ENCODE measurements around the gene ARFGEF3. TPM values are rescaled to one million over a fixed set of nuclear protein-coding genes. Genes with fewer than 3 reads are reported as not detected.
"Not testable (repeated sequence)": the region's sequence is repeated elsewhere in the genome, so short reads cannot be mapped to it uniquely, and the experiment has no call there.

The ARFGEF3 gene
- polyA plus RNA-seq, 3 donors = 5.7 to 6.7 (median 6.6) TPM

DNA sequence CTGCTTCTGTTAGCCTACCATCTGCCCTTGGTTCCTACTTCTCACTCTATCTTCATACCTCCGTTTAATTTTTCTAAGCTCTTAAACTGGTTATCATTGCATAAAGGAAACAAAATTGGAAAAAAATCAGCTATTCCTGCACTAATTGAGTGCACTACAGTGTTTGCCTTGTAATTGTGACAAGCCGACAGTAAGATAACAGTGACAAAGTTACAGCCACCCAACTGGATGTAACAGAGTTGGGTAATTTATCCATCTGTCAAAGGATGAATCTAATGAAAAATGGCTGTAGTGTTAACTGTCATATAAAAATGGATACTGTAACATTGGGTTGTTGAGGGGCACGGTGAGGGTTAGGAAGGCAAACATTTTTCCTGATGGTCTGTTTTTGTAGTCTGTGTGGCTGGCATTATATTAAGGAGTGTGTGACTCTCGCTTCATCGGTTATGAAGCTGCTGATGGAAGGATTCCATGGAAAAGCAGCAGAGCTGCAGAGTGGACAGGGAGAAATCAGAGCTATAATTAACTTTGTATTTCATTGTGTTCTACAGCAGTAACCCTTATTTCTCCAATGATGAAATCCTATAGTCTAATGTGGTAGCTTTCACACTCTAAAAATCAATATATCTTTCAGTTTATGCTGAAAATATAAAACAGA, 43.8 kb downstream of the ARFGEF3 start:
- DNase-seq = no peak

DNA sequence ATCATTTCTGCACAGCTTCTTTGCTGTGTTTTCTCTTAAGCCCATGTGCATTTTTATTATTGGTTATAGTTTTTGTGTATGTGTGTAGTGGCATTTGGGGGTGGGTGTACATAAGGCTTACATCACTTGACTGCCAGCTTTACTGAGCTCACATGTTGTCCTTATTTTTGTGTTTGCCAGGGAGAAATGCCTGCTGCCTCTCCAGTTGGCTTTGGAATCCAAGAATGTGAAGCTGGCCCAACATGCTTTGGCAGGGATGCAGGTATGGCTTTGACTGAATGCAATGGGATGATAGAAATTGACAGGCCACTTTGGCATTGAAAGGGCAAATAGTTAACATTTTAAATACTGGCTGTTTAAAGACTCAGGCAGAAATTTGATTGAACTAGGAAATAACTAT, 45.1 kb downstream of the ARFGEF3 start:
- DNase-seq = no peak

DNA sequence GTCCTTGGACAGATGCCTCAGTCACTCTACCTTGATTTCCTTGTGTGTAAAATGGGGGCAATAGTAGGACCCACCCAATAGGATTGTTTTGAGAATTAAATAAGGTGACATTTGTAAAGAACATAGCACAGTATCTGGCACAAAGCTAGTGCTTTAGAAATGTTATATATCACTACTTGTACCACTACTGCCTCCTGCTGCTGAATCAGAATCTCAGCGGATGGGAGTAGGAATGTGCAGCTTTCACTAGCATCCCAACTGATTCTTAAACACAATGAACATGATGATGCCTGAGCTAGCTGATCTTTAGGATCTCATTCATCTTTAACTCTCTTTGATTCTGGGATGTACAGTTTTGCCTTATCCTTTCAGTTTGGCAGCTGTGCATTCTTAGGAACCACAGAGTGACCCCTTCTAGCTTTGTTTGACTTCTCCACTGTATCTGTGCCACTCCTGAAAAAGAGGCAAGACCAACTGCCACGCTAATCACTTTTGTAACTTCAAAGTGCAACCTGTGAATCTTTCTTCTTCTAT, 49.4 kb downstream of the ARFGEF3 start:
- DNase-seq = no peak

DNA sequence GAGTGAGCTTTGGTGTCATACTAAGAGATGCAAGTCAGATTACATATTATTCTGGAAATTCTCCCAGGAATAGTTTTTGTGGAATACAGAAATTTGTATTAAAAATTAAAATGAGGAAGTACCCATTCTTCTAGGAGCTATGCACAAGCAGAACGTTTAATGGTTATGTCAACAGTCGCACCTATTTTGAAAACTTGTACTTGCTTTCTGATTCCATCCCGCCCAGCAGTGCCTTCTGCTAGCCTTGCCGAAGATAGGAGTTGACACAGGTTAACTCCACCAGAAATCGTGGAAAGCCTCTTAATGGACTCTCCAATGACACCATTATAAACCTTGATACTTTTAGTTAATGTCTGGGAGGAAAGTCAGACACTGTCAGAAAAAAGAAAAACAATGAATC, 49.9 kb downstream of the ARFGEF3 start:
- no peak for DNase-seq

DNA sequence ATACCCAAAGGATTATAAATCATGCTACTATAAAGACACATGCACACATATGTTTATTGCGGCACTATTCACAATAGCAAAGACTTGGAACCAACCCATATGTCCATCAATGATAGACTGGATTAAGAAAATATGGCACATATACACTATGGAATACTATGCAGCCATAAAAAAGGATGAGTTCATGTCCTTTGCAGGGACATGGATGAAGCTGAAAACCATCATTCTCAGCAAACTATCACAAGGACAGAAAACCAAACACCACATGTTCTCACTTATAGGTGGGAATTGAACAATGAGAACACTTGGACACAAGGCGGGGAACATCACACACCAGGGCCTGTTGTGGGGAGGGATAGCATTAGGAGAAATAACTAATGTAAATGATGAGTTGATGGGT, 50.8 kb downstream of the ARFGEF3 start:
- not testable (repeated sequence) for DNase-seq

DNA sequence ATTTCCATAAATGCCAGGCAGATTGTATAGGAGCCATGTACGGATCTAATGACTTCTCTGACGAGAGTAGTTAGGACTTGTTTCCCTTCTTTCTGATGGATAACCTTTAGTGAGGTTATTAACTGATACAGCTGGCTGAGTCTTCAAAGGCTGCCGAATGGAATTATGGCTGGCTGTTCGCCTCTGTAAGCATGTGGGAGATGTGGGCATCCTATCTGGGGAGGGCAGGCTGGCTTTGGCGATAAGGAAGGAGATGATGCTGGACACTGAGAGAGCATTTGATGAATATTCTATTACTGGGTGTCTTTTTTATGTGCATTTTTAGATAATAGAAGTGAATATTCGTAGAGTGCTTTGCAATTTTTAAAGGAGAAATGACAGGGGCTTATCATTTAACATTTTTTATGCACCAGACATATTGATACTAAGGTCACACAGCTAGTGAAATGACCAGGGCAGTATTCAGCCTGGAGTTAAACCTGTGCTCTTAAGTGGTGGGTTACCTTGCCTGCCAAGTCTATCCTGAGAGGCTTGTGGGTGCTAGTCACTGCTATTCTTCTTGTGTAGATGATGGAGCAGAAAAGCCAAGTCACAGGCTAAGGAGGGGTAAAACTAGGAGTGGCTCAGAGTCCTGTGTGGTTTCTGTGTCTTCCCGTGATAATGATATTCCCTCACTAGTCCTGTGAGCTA, 53.5 kb downstream of the ARFGEF3 start:
- no peak for DNase-seq

DNA sequence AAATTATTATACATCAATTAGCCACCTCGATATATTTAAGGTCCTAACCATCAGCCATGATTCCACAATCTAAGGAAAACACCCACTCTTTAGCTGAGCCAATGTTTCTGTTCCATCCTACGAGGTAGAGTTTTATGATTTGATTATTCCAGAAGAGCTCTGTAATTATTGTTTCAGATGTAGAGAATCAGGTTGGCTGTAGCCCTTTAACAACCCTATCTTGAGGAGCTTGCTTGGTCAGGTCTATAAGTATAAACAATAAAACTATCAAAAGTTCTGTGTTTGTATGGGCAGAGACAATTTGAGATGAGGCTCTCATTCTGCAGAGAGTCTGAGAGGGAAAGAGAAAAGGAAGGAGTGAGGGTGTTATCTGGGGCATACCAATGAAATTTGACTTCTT, 56.7 kb downstream of the ARFGEF3 start, which contains the start of gene PBOV1:
Gene PBOV1, minus strand, starts transcription at position 43 of the 400 bp plus-strand sequence. CDS start 96 bp downstream, outside the sequence.
- DNase-seq = no peak

DNA sequence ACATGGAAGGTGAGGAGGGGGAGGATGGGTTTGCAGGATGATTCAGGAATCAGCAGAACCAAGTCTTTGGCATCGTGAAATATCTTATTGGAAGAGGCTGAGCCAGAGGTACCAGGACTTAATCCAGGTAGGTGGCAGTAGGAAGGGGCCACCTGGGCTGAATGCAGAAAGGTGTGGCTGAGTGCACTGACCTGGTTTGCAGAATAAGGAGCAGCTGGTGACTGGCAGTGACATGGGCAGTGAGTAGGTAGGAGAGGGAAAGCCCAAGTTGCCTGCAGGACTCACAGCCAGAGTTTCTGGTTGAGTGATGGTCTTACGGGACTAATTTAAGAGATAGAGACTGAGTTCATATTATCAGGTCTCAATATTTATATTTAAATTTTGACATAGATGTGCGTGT, 57.7 kb downstream of the ARFGEF3 start:
- no peak for DNase-seq

DNA sequence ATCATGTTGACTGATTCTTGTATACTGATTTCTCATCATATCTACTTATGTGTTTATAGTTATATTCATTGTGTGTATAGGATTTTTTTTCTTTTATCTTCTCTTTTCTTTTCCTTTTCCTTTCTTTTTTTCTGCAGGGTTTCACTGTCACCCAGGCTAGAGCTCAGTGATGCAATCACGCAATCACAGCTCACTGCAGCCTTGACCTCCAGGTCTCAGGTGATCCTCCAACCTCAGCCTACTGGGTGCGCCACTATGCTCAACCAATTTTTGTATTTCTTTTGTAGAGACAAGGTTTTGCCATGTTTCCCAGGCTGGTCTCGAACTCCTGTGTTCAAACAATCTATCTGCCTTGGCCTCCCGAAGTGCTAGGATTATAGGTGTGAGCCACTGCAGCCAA, 58.2 kb downstream of the ARFGEF3 start:
- DNase-seq = no peak

DNA sequence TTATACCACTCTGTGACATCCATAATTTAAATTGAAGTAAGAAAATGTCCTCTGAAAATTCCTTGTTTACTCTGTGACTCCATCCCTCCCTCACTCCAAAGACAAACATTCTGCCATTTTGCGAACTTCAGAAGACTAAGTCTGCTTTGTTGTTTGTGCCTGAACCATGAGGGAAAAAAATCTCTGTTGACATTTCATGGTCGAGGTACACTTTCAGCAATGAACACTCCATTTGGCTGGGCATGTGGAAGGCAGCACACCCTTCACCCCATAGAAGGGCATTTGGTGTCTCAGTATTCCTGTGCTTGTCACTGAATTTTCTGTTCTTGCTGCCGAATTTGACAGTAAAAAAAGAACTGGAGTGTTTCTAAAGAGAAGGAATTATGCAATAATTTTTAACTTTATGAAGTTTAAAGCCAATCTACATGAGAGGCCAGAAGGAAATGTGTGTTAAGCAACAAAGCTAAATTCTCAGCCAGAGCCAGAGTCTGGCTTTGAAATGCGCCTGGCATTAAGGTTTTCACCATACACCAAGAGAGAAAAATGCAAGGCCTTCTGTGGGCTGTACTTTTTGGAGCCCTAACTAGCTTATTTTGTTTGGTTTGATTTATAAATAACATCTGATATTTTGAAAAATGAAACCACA, 61.3 kb downstream of the ARFGEF3 start:
- no peak for DNase-seq

DNA sequence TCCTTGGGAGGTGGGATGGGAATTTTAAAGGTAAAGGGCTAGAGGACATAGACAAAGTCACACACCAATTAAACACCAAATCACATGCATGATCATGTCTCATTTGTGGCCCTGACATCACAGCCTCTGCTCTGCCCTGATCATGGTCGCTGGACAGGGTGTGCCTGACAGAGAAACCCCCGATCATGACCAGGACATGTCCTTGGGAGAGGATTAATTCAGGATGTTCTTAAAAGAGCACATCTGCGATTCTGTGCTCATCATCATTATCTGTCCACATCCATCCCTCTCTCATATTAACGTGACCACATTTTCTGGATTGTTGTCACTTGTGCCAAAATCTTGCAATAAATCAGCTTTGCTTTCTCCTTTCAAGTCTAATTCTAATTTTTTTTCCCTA, 64.2 kb downstream of the ARFGEF3 start:
- DNase-seq = no peak

DNA sequence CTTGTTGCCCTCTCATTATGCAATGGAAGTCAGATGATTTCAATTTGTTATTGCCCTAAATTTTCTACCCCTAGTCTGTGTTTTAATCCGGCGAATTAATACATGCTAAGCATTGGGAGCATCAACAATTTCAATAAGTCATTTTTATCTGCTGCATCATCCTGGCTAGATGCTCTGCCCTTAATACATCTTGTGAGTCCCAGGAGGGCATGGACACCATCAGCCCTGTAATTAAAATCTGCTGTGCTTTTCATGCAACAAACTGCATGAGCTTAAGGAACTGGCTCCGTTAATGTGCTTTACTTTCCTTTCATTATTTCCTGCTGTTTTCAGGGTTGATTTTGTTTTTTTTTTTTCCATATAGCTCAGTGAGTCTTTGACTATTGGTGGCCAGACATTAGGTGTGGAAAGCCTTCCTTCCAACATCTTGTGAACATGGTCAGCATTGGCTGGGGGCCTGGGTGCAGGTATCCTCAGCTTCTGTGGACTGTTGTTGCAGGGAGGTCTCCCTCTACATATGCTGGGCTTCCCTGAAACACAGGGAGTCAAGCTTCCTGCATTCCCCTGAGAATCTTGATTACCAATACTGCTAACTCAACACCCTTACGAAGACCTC, 65.1 kb downstream of the ARFGEF3 start:
- DNase-seq = no peak

DNA sequence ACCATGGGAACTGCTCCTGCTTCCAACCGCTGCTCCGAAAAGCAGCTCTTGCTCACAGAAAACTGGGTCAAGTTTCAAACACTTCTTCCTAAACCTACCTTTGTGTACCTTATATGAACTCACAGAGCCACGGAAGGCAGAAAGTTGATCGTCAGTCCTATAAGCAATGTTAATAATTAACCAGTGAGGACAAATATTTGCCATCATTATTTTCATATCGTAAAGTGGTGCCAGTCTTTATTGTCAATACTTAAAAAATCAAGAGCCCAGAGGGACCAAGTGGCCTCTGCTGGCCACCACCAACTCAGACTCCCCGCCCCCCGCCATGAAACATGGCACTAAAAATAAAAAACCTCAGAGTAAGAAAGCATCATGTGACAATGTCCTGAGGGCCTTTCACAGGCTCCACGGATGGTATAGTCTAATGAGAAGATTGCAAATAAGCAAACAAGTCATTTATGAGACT, 65.6 kb downstream of the ARFGEF3 start:
- DNase-seq = no peak

DNA sequence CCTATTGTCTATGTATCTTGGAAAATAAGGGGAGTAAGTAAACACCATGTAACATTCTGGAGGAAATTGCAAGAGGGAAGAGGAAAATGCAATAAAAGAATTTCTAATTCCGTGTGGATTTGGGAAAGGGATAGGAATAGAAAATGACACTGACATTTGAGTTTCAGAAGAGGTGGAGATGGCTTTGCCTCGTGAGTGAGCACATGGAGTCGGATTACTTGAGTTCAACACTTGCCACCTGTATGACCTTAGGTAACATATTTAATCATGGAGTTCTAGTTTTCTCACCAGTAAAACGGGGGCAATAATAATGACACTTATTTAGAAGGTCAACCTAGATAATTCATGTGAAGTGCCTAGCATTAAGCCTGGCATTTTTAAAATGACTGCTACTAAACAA, 67.3 kb downstream of the ARFGEF3 start:
- no peak for DNase-seq

DNA sequence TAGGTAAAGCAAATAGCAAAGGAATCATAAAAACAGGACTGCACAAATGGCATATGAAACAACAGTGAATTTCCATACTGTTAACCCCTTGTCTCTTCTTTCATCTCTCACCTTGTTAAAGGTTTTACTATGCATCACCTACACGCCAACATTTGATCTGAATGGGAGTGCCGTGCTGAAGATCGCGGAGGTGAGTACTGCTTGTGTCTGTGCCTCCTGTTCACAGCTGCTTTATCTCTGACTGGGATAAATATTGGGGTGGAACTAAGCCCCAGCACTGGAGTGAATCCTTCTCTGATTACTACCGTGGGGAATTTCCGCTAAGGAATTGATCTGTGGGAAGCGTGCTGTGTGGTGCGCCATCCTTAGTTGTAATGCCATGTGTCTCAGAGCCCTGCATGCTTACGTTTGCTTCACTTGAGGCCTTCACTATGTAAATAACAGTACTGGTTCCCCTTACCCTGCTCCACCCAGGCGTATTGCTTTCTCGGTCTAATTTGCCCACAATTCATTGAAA, 68.0 kb downstream of the ARFGEF3 start:
- DNase-seq = no peak

DNA sequence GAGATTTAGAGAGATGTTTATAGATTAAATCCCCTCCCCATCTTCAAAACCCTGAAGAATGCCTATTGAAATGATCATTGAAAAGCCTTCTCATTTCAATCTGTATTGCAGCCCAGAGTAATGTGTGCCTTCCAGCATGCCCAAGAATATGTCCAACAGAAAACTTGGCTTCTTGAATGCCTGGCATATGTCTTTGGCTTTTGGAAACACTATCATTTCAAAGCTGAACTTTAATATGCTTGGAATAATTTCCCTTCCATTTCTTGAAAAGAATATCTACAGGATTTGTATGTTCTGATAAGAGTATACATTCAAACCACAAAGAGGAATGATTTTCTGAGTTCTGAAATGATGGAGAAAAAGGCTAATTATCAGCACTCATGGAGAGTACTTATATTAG, 68.5 kb downstream of the ARFGEF3 start:
- no peak for DNase-seq

DNA sequence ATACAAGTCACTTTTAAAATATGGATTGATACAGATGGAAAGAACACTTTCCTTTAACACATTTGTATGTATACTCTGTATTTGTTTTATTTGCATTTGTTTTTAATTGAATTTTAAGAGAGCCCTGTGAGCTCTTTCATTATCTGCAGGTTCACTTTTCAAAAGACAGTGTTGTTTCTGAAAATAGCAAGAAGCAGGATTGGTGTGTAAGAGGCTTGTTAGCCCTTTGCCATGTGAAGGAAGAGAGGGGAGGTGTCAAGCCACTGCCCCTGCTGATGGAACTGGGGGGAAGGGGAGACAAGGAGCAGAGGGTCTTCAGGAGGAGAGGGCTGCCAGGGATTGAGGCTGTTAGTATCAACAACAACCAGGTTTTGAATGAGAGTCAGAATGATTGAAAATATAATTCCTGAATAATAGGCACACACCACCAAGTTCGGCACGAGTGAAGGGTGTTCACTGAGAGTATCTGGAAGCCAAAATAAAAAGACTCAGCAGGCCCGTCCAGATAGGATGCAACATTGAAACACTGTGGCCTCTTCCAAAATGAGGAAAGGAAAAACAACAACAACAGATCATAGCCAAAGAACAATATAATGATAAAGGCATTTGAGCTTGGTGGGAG, 69.1 kb downstream of the ARFGEF3 start:
- no peak for DNase-seq

DNA sequence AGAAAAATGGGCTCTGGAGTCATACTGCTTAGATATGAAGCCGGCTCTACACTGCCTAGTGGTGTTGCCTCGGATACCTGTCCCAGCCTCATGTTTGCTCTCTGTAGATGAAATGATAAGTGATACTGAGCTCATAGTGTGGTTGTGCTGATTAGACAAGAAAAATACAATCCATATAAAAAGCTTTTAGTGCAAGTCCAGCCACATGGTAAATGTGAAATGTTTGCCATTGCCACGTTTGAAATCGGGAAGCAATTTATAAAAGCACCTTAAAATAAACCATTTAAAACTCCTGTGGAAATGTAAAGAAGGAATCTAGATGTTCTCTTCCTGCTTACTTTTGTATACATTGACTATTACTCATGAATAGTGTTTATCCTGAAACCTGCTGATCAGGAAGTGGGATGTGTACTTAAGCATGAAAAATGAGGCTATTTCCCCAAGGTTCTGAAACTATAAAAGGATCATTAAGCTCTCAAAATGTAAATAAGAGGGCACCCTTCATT, 69.7 kb downstream of the ARFGEF3 start:
- no peak for DNase-seq

DNA sequence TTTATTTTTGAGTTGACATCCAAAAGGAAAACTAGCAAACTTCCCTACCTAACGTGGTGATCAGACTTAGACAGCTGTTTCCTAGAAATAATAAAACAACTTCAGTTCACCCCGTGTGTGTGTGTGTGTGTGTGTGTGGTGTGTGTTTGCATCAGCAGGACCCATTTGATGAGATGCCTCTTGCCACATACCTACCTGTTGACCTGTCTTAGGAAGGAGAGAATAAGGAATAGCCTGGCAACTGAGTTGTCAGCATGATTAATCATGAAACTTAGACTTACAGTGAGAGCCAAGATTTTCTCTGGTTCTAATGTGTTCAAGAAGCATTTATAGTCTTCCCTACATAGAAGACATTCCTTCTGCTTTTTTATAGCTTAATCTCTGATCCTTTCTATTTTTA, 72.6 kb downstream of the ARFGEF3 start:
- DNase-seq = no peak

DNA sequence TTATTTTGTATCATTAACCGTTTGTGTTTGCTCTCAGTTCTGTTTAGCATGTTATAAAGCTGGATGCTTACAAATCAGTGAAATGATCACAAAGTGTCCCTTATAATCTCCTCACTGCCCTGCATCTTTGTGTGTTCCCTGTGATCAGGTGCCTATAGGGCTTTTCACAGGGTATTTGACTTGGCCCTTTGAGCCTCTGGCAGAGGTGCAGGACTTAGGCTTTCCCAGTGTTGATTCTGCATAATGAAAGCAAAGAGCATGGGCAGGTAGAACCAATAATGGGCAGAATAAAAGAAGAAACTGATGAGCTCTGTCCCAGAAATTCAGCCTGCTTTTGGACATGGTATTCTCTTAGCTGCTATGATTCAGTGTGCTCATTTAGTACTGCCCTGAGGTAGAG, 73.5 kb downstream of the ARFGEF3 start:
- no peak for DNase-seq

DNA sequence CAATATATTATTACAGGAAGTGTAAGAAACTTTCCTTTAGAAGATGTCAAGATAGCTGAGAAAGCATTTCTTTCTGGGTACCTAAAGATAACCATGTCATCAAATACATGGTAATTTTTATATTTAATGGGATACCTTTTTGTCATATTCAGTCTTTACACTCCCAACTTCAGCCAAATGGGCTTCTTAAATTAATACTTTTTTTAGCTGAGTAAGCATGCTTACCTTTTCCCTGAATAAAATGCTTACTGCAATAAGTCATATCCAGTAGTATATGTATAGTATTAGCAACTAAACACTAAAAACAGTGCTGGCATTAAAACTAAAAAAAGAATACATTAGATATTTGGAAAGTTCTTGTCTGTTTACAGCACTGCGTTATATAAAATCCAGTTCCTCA, 74.0 kb downstream of the ARFGEF3 start:
- no peak for DNase-seq

DNA sequence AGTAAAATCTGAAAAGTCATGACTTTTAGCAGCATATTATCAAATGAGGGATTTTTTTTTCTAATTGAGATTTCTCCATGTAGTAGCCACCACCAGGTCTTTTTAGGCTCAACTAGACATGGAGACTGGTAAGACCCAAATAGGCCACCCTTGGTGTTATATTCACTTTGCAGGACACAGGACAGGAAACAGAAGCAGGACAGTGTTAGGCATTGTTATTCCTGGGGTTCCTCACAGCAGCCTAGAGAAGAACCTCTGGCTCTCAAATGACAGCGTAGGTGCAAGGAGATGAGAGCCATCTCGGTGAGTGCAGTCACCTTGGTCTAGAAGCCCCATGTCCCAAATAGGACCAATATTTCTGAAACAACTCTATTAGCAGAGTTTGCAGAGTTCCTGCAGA, 75.7 kb downstream of the ARFGEF3 start:
- DNase-seq = no peak

All from renal pelvis (tissue), 4 donors.